H9 (cell line): ENCODE measurements around the gene PEX7. TPM values are rescaled to one million over a fixed set of nuclear protein-coding genes. Genes with fewer than 3 reads are reported as not detected.

ENCODE experiments used
- DNase-seq: peaks from one replicate; pipeline ENCODE4 v3.0.0-alpha.2; 2017
- H2AFZ ChIP-seq: one replicate; pipeline ENCODE4 v1.6.1; 2013; ENCODE audit warnings: mild to moderate bottlenecking, low read length, control low read depth, moderate library complexity
- H2AK5ac ChIP-seq: 2 replicates; pipeline ENCODE4 v1.6.1; 2013; ENCODE audit warnings: low read length, control low read depth, mixed read lengths; ENCODE audit not compliant: insufficient read length
- H2BK120ac ChIP-seq: one replicate; pipeline ENCODE4 v1.6.1; 2013; ENCODE audit warnings: low read depth, mild to moderate bottlenecking, low read length, control low read depth, inconsistent platforms; ENCODE audit not compliant: poor library complexity, severe bottlenecking
- H2BK12ac ChIP-seq: 2 replicates; pipeline ENCODE4 v1.6.1; 2013; ENCODE audit warnings: low read length, control low read depth, mixed read lengths, low read depth; ENCODE audit not compliant: insufficient read length
- H2BK15ac ChIP-seq: 2 replicates; pipeline ENCODE4 v1.6.1; 2013; ENCODE audit warnings: low read depth, low read length, control low read depth
- H2BK20ac ChIP-seq: one replicate; pipeline ENCODE4 v1.6.1; 2013; ENCODE audit warnings: low read depth, mild to moderate bottlenecking, low read length, control low read depth, inconsistent platforms; ENCODE audit not compliant: poor library complexity, severe bottlenecking
- H2BK5ac ChIP-seq: 2 replicates; pipeline ENCODE4 v1.6.1; 2013; ENCODE audit warnings: low read length, control low read depth, mixed read lengths; ENCODE audit not compliant: insufficient read length
- H3K14ac ChIP-seq: 2 replicates; pipeline ENCODE4 v1.6.1; 2013; ENCODE audit warnings: low read length, control low read depth; ENCODE audit not compliant: insufficient read depth
- H3K18ac ChIP-seq: 2 replicates; pipeline ENCODE4 v1.6.1; 2013; ENCODE audit warnings: low read depth, mild to moderate bottlenecking, mixed read lengths, low read length, control low read depth; ENCODE audit not compliant: insufficient read length
- H3K23ac ChIP-seq: 2 replicates; pipeline ENCODE4 v1.6.1; 2013; ENCODE audit warnings: low read length, control low read depth, mixed read lengths, low read depth; ENCODE audit not compliant: insufficient read length
- H3K23me2 ChIP-seq: 2 replicates; pipeline ENCODE4 v1.6.1; 2013; ENCODE audit warnings: low read depth, mild to moderate bottlenecking, mixed read lengths, low read length, control low read depth; ENCODE audit not compliant: insufficient read length, poor library complexity, severe bottlenecking
- H3K27ac ChIP-seq: 2 replicates; pipeline ENCODE4 v1.5.1; 2013; ENCODE audit warnings: low read length, control low read depth, mixed read lengths, low read depth; ENCODE audit not compliant: insufficient read length
- H3K27me3 ChIP-seq: 2 replicates; pipeline ENCODE4 v1.6.1; 2013; ENCODE audit warnings: low read length, control low read depth, inconsistent platforms; ENCODE audit not compliant: insufficient read depth
- H3K4ac ChIP-seq: 2 replicates; pipeline ENCODE4 v1.6.1; 2013; ENCODE audit warnings: low read depth, mild to moderate bottlenecking, control low read depth, inconsistent platforms, low read length, moderate library complexity
- H3K4me1 ChIP-seq: 2 replicates; pipeline ENCODE4 v1.6.1; 2013; ENCODE audit warnings: low read length, control low read depth, inconsistent platforms; ENCODE audit not compliant: insufficient read depth
- H3K4me2 ChIP-seq: 2 replicates; pipeline ENCODE4 v1.6.1; 2013; ENCODE audit warnings: low read length, control low read depth, mixed read lengths; ENCODE audit not compliant: insufficient read length, insufficient read depth
- H3K56ac ChIP-seq: 2 replicates; pipeline ENCODE4 v1.6.1; 2013; ENCODE audit warnings: low read depth, mild to moderate bottlenecking, mixed read lengths, low read length, control low read depth; ENCODE audit not compliant: insufficient read length
- H3K79me1 ChIP-seq: 2 replicates; pipeline ENCODE4 v1.6.1; 2013; ENCODE audit warnings: low read depth, mild to moderate bottlenecking, moderate library complexity, low read length, control low read depth, inconsistent platforms; ENCODE audit not compliant: insufficient read depth, poor library complexity, severe bottlenecking
- H3K79me2 ChIP-seq: 2 replicates; pipeline ENCODE4 v1.6.1; 2013; ENCODE audit warnings: low read length, control low read depth, inconsistent platforms; ENCODE audit not compliant: insufficient read depth
- H3K9ac ChIP-seq: 2 replicates; pipeline ENCODE4 v1.6.1; 2013; ENCODE audit warnings: low read length, control low read depth, mixed read lengths; ENCODE audit not compliant: insufficient read length; ENCODE audit errors: extremely low read depth
- H3K9me3 ChIP-seq: one replicate; pipeline ENCODE4 v1.6.1; 2013; ENCODE audit warnings: low read depth, low read length, inconsistent platforms; ENCODE audit not compliant: control insufficient read depth
- H3T11ph ChIP-seq: one replicate; pipeline ENCODE4 v1.6.1; 2013; ENCODE audit warnings: mild to moderate bottlenecking, low read length, control low read depth, inconsistent platforms
- H4K20me1 ChIP-seq: one replicate; pipeline ENCODE4 v1.6.1; 2013; ENCODE audit not compliant: control insufficient read depth, insufficient read length, insufficient read depth
- H4K5ac ChIP-seq: 2 replicates; pipeline ENCODE4 v1.6.1; 2013; ENCODE audit warnings: low read depth, mild to moderate bottlenecking, mixed read lengths, low read length, control low read depth; ENCODE audit not compliant: insufficient read length
- H4K8ac ChIP-seq: replicated peaks from 2 replicates; pipeline ENCODE4 v1.6.1; 2013; ENCODE audit warnings: low read length, control low read depth, mixed read lengths, low read depth; ENCODE audit not compliant: insufficient read length
- H4K91ac ChIP-seq: 2 replicates; pipeline ENCODE4 v1.6.1; 2013; ENCODE audit warnings: low read depth, mild to moderate bottlenecking, moderate library complexity, mixed read lengths, low read length, control low read depth; ENCODE audit not compliant: insufficient read length
- H3K27ac Mint-ChIP-seq, 3 experiments: 2 replicates in 2 of 3; 3 replicates in 1 of 3; pipeline ENCODE4 v1.8.0; 2020 to 2021; ENCODE audit warnings: mixed read lengths in 3 of 3, mild to moderate bottlenecking in 1 of 3, moderate library complexity in 1 of 3
- H3K27me3 Mint-ChIP-seq: 2 replicates; pipeline ENCODE4 v1.8.0; 2021; ENCODE audit warnings: low read depth, mild to moderate bottlenecking, moderate library complexity, mixed read lengths
- H3K36me3 Mint-ChIP-seq, 3 experiments: 2 replicates in 2 of 3; 3 replicates in 1 of 3; pipeline ENCODE4 v1.8.0; 2020 to 2021; ENCODE audit warnings: low read depth in 3 of 3, mixed read lengths in 3 of 3; ENCODE audit not compliant: insufficient read depth in 1 of 3
- H3K4me1 Mint-ChIP-seq, 2 experiments: 2 replicates each; pipeline ENCODE4 v1.8.0; 2020; ENCODE audit warnings: mixed read lengths in 2 of 2
- H3K4me3 Mint-ChIP-seq, 2 experiments: 2 replicates in 1 of 2; 3 replicates in 1 of 2; pipeline ENCODE4 v1.8.0; 2020 to 2021; ENCODE audit warnings: mild to moderate bottlenecking in 2 of 2, mixed read lengths in 2 of 2, moderate library complexity in 1 of 2
- H3K9me3 Mint-ChIP-seq, 2 experiments: 2 replicates in 1 of 2; 3 replicates in 1 of 2; pipeline ENCODE4 v1.8.0; 2020; ENCODE audit warnings: mild to moderate bottlenecking in 2 of 2, mixed read lengths in 2 of 2, moderate library complexity in 1 of 2
- WGBS: extraction: QIAGEN DNeasy Blood & Tissue Kit; methylation state at CpG from one replicate; pipeline ENCODE4 v1.1.7; 2013; ENCODE audit warnings: missing lambda C conversion rate, low lambda C conversion rate, mixed read lengths; ENCODE audit not compliant: insufficient read length; ENCODE audit errors: extremely low coverage; 5-methylcytosine and 5-hydroxymethylcytosine counted together
- total RNA-seq: library from RNA; stranded (reverse); gene quantifications from 2 replicates; pipeline ENCODE4 v1.2.1, GENCODE V29; 2021
- TF ChIP-seq, protein P1 (sequence below): fragments of 200-600 bp; sonication (generic); conservative IDR thresholded peaks from 3 replicates; pipeline ENCODE4 v1.8.0; 2021; ENCODE audit warnings: antibody characterized with exemption, mild to moderate bottlenecking

Gene PEX7
- total RNA-seq, 1 experiment from 2014 or later = 8.4 TPM

DNA sequence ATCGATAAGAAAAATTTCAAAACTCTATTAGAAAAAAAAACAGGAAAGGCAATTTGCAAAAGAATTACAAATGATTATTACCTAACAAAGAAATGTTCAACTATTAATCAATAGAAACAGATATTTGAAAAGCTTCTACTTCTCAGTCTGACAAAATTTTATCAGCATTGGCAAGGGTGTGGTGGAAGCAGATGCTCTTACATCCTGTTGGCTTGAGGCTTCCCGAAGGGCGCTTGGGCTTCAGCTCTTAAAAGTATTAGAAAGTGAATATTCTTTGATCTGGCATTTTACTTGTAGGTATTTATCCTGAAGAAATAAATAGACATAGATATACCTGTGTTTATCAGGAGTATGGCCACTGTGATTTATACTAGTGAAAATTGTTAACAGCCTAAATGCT lies 138.4 kb downstream of the PEX7 start:
- H4K5ac ChIP-seq = no peak overlapping the region
- no peaks in the 10 kb centered on the region for H3K79me1 ChIP-seq
- H2AK5ac ChIP-seq = no peak overlapping the region
- no peak overlapping the region for H3K18ac ChIP-seq
- H3K4me1 ChIP-seq = peaks cover 14% of the 10 kb centered on the region
- no peak overlapping the region for H3K23ac ChIP-seq
- no peaks in the 10 kb centered on the region for H4K20me1 ChIP-seq
- no CpG with 5 or more reads among the region's 3 CpGs for WGBS
- H3K14ac ChIP-seq = no peak overlapping the region
- no peaks in the 10 kb centered on the region for H3K27me3 ChIP-seq
- no peak overlapping the region for H2BK15ac ChIP-seq
- Mint-ChIP-seq H3K9me3 (no peaks in the 10 kb centered on the region), H3K4me3 (no peak overlapping the region), H3K4me1 (peaks cover 44 to 51% of the 10 kb centered on the region in 2 experiments), H3K27me3 (peaks cover 5% of the 10 kb centered on the region), H3K36me3 (no peaks in the 10 kb centered on the region), H3K27ac (no peak overlapping the region)
- no peak overlapping the region for H2AFZ ChIP-seq
- no peak overlapping the region for H4K91ac ChIP-seq
- TF ChIP-seq, protein P1, sequence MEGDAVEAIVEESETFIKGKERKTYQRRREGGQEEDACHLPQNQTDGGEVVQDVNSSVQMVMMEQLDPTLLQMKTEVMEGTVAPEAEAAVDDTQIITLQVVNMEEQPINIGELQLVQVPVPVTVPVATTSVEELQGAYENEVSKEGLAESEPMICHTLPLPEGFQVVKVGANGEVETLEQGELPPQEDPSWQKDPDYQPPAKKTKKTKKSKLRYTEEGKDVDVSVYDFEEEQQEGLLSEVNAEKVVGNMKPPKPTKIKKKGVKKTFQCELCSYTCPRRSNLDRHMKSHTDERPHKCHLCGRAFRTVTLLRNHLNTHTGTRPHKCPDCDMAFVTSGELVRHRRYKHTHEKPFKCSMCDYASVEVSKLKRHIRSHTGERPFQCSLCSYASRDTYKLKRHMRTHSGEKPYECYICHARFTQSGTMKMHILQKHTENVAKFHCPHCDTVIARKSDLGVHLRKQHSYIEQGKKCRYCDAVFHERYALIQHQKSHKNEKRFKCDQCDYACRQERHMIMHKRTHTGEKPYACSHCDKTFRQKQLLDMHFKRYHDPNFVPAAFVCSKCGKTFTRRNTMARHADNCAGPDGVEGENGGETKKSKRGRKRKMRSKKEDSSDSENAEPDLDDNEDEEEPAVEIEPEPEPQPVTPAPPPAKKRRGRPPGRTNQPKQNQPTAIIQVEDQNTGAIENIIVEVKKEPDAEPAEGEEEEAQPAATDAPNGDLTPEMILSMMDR = no peak
- H3K9me3 ChIP-seq = no peaks in the 10 kb centered on the region
- no peak overlapping the region for H3K4me2 ChIP-seq
- H3K4ac ChIP-seq = no peak overlapping the region
- no peak overlapping the region for H2BK20ac ChIP-seq
- no peak overlapping the region for H2BK5ac ChIP-seq
- no peak for DNase-seq
- no peaks in the 10 kb centered on the region for H3K23me2 ChIP-seq
- no peak overlapping the region for H2BK120ac ChIP-seq
- H4K8ac ChIP-seq = no peak overlapping the region
- no peak overlapping the region for H3K56ac ChIP-seq
- no peak overlapping the region for H3T11ph ChIP-seq
- no peak overlapping the region for H3K27ac ChIP-seq
- H3K79me2 ChIP-seq = no peaks in the 10 kb centered on the region
- H3K9ac ChIP-seq = no peak overlapping the region
- no peak overlapping the region for H2BK12ac ChIP-seq
